Activated CD8-positive, alpha-beta memory T cell treated with anti-CD3 and anti-CD28 coated beads, Interleukin-2, amount 50 U/mL, for 4 hours (primary cell): ENCODE data around the gene POLR2E.
"Not testable (repeated sequence)": the region's sequence is repeated elsewhere in the genome, so short reads cannot be mapped to it uniquely, and the experiment has no call there.

ENCODE experiments used
- DNase-seq: peaks from one replicate; pipeline ENCODE4 v3.0.0-alpha.2; 2020

Gene POLR2E

DNA sequence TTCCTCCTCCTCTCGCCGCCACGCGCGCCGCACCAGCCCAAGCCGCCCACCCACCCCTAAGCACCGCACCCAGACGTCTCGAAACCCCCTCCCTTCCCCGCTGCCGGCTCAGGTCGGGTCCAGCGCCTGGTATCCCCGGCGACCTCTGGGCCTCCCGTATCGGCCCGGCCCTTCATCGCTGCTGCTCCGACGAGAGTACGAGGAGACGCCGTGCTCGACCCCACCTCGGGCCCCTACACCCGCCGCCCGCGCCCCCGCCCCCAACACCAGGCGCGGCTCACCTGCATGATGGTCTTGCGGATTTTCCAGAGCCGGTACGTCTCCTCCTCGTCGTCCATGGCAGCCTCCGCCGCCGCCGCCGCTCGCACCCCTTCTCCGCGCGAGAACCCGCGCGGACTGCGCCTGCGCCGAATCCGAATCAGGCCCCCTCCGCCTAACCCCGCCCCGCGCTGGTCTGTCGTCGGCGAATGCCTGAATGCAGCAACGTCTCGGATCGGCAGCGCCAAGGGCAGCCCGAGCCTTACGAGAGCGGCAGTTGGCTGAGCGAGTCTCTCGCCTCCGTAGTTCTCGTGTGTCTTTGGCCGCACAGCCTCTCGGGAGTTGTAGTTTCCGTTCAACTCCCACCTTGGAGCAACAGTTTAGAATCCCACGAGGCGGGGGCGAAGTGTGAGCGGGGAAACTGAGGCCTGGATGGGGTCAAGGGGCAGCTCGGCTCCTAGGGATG lies at the start of gene POLR2E:
TSS of gene POLR2E (minus strand) at position 398 of the 724 bp plus-strand sequence. CDS start at position 338, 60 bp downstream.
- DNase-seq = peak; percentile 97

- no peak for DNase-seq
Observed at GRCh38 chr19:1144741-1145140, 49.6 kb upstream of the POLR2E start.

GRCh38 chr19:1143828-1144399 lies 48.7 kb upstream of the POLR2E start:
- no peak for DNase-seq

DNA sequence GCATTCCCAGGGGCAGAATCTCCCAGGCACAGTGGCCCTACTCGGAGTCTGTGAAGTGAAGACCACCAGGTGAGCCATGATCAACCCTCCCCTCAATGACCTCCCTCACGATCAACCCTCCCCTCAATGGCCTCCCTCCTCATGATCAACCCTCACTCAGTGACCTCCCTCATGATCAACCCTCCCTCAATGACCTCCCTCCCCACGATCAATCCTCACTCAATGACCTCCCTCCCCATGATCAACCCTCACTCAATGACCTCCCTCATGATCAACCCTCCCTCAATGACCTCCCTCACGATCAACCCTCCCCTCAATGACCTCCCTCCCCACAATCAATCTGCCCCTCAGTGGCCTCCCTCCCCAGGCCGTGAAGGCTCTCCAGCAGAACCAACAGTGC lies 46.8 kb upstream of the POLR2E start:
- no peak for DNase-seq

- DNase-seq = no peak
Observed at GRCh38 chr19:1140272-1141027, 45.3 kb upstream of the POLR2E start.

GRCh38 chr19:1139126-1139525 lies 44.0 kb upstream of the POLR2E start:
- no peak for DNase-seq

DNA sequence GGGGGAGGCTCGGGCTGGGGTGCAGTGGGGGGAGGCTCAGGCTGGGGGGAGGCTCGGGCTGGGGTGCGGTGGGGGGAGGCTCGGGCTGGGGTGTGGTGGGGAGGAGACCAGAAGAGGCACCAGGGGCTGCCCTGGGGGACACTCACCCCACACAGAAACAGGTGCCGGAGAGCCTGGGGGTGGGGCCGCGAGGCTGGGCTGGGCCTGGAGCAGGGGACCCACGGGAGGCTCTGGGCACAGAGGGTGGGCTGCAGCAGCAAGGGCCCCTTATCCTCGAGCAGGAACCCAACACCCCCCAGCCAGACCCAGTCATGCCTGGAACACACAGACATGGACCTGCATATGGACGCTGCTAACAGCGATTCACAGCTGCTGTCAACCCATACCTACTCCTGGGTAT lies 42.9 kb upstream of the POLR2E start:
- DNase-seq = no peak

- DNase-seq = no peak
Observed at GRCh38 chr19:1136621-1137317, 41.6 kb upstream of the POLR2E start.

GRCh38 chr19:1136201-1136600 lies 41.0 kb upstream of the POLR2E start:
- no peak for DNase-seq

- DNase-seq = no peak
Observed at GRCh38 chr19:1135454-1135853, 40.3 kb upstream of the POLR2E start.

- no peak for DNase-seq
Observed at GRCh38 chr19:1134431-1134830, 39.3 kb upstream of the POLR2E start.

DNA sequence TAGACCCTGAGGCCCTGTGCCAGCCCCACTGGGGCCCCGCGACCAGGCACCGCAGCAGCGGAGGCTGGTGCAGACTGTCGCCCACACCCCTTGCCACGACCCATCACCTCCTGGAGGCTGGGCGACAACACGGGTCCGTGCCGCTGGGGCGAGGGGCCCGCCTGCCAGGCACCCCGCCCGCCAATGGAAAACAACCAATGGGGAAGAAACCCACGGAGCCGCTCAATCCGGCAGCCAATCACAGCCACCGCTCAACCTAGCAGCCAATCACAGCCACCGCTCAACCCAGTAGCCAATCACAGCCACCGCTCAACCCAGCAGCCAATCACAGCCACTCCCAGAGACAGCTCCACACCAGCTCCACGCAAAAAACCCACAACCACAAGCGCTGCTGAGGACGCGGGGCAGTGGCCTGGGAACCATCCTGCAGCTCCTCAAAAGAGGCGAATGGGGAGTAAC lies 38.3 kb upstream of the POLR2E start:
- peak; percentile 73 for DNase-seq

- no peak for DNase-seq
Observed at GRCh38 chr19:1132552-1133383, 37.6 kb upstream of the POLR2E start.

GRCh38 chr19:1131718-1132551 lies 36.8 kb upstream of the POLR2E start:
- DNase-seq = peak; percentile 89

- DNase-seq = no peak
Observed at GRCh38 chr19:1130771-1131717, 35.9 kb upstream of the POLR2E start.

DNA sequence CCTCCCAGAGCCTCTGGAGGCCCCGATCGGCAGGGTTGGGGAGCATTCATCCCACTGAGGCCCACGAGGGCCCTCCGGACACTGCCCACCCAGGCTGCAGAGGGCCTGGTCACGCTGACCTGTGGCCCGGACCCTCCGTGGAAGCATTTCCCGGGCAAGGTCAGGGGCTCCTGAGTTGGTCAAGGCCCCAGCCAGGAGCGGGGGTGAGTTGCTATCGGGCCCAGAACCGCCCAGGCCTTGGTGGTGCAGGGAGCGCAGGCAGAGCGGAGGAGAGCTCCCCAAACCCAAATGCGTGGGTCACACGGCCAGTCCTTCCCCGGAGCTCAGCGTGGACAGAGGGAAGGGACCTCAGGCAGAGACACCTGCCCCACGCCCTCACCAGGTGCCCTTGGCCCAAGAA lies 34.4 kb upstream of the POLR2E start:
- no peak for DNase-seq

GRCh38 chr19:1129084-1129483 lies 33.9 kb upstream of the POLR2E start:
- DNase-seq = not testable (repeated sequence)

GRCh38 chr19:1128106-1128505 lies 32.9 kb upstream of the POLR2E start:
- DNase-seq = no peak

GRCh38 chr19:1126984-1127760 lies 32.0 kb upstream of the POLR2E start:
- DNase-seq = no peak
